NCI-H226 (cell line): ENCODE results near the gene GPS1.

ENCODE experiments used
- DNase-seq: peaks from one replicate; pipeline ENCODE4 v3.0.0-alpha.2; 2015

The GPS1 gene

DNA sequence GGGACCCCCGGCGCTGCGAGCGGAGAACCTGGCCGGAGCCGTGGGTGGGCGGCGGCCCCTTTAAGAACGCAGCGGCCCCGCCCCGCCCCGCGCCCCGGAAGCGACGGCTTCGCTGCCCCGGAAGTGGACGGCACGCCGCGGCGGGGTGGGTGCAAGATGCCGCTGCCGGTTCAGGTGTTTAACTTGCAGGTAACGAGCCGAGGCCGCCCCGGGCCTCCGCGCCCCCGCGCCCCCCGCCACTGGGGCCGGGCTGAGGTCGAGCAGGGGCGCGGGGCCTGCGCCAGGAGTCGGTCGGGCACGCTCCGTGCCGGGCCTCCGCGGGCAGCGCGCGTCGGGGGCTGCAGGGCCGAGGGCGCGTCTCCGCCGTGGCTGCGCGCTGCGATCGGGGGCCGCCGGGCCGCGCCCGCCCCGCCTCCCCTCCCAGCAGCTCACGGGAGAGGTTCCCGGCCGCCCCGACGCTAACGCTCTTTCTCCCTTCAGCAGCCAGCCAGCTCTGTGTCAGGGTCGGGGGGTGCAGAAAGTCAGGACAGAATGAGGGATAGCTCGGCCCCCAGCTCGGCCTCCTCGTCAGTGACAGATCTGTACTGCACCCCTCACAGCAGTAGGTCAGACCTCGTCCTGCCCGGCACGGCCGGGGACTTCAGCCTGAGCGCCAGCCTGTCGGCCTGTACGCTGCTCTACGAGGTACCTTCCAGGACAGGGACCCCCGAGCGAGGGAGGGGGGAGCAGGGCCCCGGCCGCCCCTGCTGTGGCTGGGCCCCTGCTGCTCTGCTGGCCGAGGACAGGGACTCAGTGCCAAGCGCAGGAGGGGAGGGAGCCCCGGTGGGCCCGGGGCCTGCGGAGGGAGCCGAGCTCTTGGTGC, at the start of gene GPS1, which contains the start of gene RFNG:
GPS1 (plus strand) TSS at position 123 of the 862 bp plus-strand sequence; CDS start at position 157, 34 bp downstream.
RFNG (minus strand) TSS at position 36 of the 862 bp plus-strand sequence. CDS start 45 bp downstream, outside the sequence.
- DNase-seq: peak; percentile 55

DNA sequence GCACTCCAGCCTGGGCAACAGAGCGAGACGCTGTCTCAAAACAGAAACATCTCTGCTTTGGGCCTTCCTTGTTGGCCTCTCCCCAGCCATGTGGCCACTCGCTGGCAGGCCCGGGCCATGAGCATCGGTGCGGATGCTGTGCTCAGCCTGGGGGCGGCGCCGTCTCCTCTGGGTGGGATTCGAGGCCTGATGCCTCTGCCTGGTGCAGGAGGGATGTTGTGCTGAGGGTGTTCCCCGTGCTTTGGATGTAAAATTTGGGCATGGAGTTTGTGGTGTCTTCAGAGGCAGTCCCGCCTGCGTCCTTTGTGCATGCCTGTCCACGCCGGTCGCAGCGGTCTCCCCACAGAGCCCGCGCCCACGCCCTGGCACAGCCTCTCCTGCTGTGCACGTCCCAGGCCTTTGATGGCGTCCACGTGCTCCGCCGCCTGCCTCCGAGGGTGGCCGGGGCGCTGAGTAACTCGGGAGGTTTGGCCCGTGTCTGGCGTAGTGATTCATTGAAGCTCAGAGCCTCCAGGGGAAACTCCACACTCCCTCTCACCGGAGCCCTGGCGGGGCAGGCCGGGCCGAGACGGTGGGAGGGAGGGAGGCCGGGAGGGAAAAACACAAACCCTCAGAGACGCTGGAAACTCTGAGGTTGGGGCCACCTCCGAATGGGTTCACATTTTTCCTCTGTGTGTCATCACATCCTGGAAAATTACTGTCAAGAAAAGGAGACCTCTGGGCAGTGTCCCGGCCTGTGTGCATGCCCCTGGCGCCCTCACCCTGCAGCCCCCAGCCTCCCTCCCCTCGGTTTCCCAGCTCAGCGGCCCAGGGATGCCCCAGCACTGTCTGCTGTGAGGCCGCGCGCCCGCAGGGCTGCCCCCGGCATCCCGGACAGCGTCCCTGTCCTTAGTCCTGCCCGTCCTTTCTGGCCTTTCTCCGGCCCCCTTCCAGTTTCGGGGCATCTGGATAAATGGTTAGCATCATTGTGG, 48.0 kb upstream of the GPS1 start:
- DNase-seq: peak; percentile 99

DNA sequence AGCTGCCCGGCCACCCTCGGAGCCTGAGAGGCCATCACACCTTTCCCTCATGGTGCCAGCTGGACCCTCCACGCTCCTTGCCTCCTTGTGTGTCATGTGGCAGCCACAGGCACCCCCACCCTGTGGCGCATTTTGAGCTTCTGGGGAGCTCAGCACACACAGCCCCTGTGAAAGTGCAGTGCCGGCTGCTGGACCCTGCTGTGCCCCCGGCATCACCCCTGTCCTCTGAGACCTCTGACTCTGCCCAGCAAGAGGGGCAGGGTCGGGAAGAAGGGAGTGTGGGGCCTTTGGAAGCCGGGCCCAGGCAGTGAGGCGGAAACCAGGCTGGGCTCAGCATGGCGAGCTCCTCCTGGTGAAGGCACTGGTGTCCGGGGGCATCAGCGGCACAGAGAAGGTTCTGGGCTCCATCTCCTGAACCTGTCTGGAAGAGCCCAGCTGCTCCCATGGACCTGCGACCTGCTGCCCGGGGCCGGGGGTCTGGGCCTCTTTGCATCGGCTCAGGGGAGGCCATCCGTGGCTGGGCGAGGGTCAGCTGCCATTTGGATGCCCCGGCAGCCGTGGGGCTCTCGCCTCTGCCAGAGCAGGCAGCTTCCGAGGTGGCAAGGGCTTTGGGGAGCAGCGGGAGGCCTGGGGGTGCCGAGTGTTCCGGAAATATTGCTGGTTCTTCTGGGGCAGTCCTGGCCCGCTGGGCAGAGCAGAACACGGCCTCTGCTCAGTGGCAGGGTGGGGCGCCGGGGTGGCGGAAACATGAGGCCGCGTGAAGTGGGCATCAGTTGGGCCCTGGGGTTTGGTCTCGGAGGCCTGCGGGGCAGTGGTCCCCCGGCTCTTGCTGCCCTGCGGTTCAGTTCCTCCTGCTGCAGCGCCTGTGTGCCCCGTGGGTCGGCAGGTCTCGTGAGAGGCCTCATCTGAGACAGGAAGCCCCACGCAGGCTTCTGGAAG, 46.9 kb upstream of the GPS1 start:
- DNase-seq: no peak

DNA sequence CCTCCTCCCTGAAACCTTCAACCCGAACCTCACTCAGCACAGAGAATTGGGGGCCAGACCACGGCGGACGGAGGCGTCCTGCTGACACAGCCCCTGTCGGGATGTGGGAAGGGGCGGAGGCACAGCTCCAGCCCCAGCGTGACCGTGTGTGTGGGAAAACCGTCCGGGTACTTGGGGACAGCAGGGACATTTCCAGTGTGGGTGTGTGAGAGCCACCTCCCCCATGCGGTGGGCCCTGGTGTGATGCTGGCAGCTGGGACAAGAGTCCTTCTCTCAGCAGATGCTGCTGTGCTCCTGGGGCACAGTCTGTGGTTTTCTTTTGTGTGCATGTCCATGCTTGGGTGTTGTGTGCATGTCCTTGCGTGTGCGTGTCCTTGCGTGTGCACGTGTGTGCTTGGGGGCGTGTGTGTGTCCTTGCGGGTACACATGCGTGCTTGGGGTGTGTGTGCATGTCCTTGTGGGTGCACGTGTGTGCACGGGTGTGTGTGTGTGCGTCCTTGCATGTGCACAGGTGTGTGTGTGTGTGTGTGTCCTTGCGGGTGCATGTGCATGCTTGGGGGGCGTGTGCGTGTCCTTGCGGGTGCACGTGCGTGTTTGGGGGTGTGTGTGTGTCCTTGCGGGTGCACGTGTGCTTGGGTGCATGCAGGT, 45.9 kb upstream of the GPS1 start:
- DNase-seq: no peak

DNA sequence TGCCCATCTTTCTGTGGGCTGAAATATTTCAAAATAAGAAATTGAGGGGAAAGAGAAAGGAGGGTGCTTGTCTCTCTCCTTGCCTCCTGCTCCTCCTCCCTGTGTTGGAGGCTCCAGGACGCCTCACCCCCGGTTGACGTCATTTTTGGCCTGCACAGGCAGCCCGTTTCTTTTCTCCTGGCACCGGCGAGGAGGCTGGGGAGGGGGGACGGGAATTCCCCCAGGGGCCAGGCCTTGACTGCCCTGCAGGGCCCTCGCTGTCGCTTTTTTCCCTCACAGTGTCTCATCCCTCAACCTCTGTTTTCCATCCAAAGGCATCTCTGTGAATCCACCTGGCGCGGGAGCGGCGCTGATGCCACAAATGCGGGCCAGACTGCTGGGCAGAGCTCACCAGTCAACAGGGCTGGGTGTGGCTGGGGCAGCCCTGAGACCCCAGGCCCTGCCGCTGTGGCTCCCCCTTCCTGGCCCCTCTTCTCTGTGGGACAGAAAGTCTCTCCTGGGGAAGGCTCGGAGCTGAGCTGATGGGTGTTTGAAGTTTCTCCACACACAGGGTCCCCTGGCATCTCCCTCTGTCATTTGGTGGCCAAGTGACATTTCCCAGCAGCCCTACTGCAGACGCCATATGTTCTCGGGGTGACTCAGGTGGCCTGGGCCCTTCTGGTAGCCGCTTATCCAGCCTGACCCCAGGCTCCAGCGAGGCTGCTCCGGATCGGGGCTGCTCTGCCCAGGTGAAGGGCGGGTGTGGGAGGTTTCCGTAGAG, 45.0 kb upstream of the GPS1 start:
- DNase-seq: peak; percentile 81

DNA sequence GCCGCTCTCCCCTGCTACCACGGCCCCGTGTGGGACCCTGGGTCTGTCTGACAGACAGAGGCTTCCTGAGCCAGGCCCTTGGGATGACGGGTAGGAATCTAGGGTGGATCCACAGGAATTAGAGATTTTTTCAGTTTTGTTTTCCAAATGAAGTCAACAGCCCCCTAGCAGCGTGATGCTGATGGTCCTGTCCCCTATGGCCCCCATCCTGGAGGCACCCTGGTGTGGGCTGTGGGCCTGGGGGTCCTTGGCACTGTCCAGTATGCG, 44.5 kb upstream of the GPS1 start:
- DNase-seq: no peak

DNA sequence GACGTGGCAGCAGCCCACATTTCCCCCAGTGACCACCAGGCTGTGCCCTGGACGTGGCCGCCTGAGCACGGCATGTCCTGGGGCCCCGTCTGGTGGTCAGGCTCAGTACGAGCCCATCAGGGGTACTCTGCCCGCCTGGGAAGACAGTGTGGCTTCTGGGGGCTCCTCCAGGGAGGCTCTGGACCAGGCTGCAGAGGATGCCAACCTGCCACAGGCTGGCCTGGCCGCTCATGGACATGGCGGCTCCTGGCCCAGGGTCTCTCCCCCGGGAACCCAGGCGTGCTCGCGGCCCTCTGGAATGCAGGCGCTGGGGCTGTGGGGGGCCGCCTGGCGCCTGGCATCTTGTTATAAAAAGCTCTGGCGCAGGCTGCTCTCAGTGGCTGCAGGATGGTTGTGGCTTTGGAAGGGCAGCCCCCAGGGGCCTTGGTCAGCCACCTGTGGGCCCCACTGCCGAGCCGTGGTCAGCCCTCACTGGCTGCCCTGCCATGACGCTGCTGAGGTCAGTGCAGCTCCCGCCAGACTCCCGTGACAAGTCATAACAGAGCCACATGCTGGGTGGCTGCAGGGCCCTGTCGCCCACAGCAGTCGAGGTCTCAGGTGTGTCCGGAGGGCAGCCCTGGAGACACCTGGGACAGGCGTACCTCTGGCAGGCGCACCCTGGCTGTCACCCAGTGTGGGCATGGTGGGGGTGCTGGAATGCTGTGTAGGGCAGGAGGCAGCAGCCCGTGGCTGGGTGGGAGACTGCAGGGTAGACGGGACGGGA, 44.0 kb upstream of the GPS1 start:
- DNase-seq: no peak

DNA sequence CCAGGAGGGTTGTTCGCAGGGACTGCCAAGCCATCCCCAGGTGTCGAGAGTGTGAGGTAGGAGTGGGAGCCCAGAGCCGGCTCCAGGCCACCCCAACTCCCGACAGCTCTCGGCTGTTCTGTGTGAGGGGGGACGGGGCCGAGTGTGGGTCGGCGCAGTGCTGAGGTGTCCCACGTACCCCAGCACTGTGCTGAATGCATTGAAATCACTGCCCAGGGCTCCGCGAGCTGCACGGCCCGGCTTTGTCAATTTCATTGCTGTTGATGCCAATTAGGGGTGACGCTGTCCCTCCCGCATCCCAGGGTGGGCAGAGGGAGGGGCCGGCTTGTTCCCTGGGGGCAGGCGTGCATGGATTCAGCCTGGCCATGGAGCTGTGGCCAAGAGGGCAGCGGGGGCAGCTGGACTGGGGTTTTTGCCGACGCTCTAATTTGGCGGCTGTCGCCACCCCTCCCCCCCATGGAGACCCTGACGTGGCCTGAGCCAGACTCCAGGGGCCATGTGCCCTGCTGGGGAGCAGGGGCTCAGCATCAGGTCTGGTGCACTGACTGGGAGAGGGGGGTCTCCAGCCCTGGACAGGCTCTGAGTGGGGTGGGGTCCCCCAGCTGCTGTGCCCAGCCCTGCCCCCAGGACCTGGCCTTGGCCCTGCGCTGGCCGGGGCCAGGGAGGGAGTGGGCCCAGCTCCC, 43.3 kb upstream of the GPS1 start:
- DNase-seq: no peak

DNA sequence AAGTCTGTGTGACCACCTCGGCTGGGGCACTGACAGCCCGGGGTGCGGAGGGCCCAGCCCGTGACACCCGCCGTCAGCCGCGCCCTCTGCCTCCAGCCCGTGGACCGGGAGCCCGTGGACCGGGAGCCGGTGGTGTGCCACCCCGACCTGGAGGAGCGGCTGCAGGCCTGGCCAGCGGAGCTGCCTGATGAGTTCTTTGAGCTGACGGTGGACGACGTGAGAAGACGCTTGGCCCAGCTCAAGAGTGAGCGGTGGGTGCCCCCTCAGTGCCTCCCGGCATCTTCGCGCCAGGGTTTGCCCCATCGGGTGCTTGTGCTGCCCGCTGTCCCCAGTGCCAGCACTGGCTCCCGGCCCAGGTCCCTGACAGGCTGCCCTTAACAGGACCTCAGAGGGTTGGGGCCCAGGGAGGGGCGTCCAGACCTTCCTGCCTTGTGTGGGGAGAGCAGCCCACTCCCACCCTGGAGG, 42.7 kb upstream of the GPS1 start:
- no peak for DNase-seq

DNA sequence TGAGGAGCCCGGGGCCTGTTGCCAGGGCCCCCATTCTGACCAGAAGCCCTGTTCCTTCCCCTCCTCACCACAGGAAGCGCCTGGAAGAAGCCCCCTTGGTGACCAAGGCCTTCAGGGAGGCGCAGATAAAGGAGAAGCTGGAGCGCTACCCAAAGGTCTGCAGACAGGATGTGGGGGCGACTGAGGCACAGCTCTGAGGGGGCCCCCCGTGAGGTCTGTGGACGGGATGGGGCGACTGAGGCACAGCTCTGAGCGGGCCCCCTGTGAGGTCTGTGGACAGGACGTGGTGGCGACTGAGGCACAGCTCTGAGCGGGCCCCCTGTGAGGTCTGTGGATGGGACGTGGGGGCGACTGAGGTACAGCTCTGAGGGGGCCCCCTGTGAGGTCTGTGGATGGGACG, 42.3 kb upstream of the GPS1 start:
- no peak for DNase-seq

DNA sequence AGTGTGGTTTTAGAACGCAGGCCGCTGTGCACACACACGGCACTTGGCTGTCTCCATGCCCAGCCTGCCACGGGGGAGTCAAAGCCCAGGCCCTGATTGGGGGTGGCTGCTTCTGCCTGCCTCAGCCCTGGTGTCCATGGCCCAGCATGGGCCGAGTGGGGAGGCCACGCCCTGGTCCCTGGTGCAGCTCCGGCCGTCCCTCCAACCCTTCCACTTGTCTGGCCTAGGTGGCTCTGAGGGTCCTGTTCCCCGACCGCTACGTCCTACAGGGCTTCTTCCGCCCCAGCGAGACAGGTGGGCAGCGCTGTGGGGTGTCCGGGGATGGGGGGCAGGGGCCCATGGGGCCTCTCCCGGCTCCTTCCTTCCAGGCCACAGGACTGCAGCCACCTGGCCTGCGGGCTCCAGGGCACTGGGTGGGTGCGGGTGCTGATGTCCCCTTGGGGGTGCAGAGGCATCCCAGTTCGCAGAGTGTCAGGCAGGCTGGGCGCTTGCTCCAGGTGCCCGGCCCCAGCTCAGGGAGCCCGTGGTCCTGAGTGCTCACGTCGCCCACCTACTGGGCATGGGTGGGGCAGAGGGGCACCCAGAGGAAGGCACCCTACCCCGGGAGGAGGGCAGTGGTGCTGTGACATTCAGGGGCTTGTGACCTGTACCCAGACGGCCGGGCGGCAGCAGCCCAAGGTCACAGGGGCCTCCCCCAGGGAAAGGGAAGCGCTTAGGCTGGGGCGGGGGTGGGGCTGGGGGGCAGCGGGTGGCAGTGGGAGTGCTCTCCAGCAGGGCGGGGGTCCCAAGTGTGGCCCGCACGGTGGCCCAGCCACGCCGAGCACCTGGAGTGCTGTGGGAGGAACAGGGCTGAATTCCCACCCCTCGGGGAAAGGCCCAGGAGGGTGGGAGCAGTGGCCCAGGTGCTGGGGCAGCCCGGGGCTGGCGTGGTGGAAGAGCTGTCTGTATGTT, 40.8 kb upstream of the GPS1 start:
- no peak for DNase-seq

DNA sequence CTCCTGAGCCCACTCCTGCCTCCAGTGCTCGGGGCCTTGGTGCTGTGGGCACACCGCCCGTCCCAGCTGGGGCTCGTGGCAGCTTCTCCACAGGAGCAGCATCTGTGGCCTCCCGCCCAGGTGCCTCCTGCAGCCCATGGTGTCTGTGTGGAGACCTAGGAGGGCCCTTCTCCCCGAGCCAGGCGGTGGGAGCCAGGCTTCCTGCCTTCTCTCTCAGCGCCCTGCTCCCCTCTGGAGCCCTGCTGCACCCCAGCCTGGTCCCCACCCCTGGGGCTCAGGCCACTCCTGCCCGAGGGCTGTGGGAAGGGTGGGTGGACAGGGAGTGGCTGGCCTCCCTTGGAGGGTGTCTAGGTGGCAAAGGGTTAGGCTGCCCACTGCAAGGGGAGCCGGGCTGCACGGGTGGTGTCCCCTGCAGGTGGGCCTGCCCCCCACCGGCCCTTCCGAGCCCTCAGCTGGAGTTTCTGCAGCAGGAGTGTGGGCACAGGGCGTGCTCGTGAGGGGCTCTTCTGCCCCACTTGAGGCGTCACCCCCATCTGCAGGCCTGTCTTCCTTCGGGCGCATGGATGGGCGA, 40.0 kb upstream of the GPS1 start:
- DNase-seq: no peak

DNA sequence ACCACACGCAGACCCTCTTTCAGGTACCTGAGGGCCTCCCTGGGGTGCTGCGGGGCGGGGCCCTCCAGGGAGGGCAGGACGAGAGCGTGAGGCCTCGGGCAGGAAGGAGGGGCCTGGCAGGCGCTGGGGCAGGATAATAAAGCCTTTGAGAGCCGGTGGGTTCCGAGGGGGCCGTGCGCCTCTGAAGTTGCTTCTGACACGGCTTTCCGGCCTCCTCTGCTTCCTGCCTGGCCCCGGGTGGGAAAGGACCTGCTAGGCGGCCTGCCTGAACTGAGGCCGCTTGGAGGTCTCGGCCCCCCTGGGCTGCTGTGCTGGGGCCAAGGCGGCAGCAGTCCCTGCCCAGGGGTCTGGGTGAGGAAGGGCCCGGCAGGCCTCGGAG, 39.4 kb upstream of the GPS1 start:
- DNase-seq: no peak

DNA sequence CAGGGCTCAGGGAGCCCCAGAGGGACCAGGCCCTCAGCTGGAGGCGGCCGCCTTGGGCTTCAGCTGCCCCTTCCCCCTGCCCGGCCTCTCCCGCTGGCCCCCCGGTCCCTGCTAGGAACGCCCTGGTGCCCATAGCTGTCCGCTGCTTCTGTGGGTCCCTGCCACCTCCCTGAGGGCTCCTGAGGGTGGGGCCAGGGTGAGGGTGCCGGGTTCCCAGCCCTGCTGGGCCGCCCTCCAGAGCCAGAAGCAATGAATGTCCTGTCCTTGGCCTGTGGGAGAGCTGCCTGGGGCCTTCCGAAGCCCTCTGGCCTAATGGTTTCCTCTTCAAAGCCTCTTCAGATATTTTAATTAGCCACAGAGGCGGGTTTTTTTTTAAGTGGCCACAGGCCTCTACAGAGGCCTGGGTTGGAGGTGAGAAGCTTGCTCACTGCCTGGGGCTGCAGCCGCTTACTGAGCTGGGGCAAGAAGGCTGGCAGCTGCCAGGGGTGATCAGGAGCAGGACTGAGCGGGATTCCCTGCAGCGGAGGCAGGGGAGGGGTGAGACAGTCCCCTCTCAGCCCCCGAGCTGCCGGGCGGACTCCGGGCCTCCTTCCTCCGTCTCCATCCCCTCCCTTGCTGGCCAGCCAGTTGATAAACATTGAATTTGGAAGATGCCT, 38.9 kb upstream of the GPS1 start:
- no peak for DNase-seq

DNA sequence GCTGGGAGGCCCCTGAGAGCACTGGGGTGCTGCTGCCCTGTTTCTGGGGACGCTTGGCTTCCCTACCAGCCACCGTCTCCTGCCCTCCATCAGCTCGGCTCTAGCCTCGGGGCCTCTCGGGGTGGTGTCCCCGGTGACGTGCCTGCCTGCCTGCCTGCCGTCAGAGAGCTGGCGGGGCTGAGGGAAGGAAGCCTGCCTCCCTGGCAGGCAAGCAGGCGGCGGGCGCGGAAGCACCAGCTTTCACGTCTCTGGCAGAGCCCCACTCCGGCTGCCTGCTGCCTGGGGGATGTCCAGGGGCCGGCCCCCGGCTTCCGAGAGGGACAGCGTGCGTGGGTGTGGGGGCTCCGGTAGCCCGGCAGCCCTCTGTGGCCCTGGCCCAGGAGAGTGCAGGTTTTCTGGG, 38.4 kb upstream of the GPS1 start:
- no peak for DNase-seq

DNA sequence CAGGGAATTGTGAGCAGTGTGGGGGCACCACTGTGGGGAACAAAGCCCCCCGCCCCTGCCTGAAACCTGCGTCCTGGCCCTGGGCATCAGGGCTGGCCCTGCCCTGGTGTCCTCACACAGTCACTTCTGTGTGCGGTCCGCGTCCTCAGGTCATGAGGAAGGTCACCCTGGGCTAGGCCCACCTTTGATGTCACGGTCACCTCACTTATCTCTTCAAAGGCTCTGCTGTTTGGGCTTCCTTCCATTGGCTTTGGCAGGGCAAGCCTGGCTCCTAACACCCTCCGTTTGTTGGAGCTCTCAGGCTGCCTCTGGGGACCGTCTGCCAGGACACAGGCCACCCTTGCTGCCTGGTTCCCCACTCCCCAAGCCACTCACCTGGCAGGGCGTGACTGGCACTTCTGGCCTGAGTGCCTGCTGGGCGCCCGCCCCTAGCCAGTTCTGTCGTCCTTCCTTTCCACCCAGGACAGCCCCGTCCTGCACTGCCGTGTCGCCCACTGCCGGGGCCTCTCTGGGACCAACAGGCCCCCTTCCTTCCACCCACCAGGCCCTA, 37.9 kb upstream of the GPS1 start:
- no peak for DNase-seq

DNA sequence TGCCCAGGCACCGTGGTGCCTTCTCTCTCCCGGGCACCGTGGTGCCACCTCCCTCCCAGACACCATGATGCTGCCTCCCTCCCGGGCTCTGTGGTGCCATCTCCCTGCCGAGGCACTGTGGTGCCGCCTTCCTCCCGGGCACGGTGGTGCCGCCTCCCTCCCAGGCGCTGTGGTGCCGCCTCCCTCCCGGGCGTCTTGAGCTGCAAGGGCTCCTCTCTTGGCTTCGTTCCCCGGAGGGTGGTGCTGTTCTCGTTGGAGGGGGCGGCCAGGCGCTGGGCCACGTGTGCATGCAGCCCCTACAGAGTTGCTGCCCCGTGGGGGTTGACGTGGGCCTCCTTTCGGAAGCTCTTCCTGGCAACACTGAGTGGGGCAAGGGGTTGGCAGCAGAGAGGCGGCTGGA, 37.3 kb upstream of the GPS1 start:
- no peak for DNase-seq

DNA sequence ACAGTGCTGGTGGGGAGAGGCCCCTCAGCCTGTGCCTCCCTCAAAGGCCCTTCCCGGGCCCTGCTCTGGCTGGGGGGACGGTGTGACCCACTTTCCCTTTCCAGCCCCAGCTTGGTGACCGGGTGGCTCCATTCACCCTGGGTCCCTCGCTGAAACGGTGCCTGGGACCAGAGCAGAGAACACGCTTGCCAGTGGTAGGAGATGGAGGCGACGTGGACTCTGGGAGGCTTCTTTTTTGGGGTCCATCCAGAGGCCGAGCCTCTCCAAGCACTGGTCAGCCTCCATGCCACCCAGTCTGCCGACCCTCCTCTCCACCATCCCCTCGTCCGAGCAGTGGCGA, 36.8 kb upstream of the GPS1 start:
- no peak for DNase-seq
